Epithelial cell of proximal tubule (primary cell): Measurements from ENCODE around the gene WNT7B. TPM values are rescaled to one million over a fixed set of nuclear protein-coding genes. Genes with fewer than 3 reads are reported as not detected.

Experiments used
- DNase-seq: peaks from one replicate; pipeline ENCODE4 v3.0.0-alpha.2; 2011; ENCODE audit warnings: low read depth
- H3K4me3 ChIP-seq: 2 replicates; pipeline ENCODE4 v1.5.1; 2011; ENCODE audit warnings: low read depth, mild to moderate bottlenecking, low read length
- CTCF ChIP-seq: conservative IDR thresholded peaks from 2 replicates; pipeline ENCODE4 v1.5.1; 2012; ENCODE audit warnings: low read depth, mild to moderate bottlenecking, low read length
- total RNA-seq: library from RNA; depleted of rRNA; stranded (reverse); fragments of >200 nt; gene quantifications from 2 replicates; pipeline ENCODE4 v1.2.3, GENCODE V29; 2015

WNT7B gene
- total RNA-seq, 1 donor from 2014 or later: 30.1 TPM

- no peak for DNase-seq
- no peak overlapping the region for H3K4me3 ChIP-seq
- no peak for TF ChIP-seq CTCF
Measured at GRCh38 chr22:46012182-46012880, 35.4 kb upstream of the WNT7B start.

- H3K4me3 ChIP-seq: no peak overlapping the region
- DNase-seq: no peak
- TF ChIP-seq CTCF: no peak
Measured at GRCh38 chr22:46011627-46012181, 34.7 kb upstream of the WNT7B start.

- TF ChIP-seq CTCF: no peak
Measured at GRCh38 chr22:46010951-46011626, 34.1 kb upstream of the WNT7B start.

GRCh38 chr22:46010207-46010867 is 33.4 kb upstream of the WNT7B start:
- peak; percentile 75 for DNase-seq
- no peak for TF ChIP-seq CTCF
- no peak overlapping the region for H3K4me3 ChIP-seq

More at GRCh38 chr22:46010951-46011626, 34.1 kb upstream of the WNT7B start:
- no peak for DNase-seq
- no peak overlapping the region for H3K4me3 ChIP-seq

- DNase-seq: no peak
- TF ChIP-seq CTCF: no peak
- H3K4me3 ChIP-seq: no peak overlapping the region
Measured at GRCh38 chr22:46009730-46010129, 32.8 kb upstream of the WNT7B start.

GRCh38 chr22:46008836-46009596 is 32.1 kb upstream of the WNT7B start:
- DNase-seq: no peak
- no peak for TF ChIP-seq CTCF
- no peak overlapping the region for H3K4me3 ChIP-seq
